Tibial nerve (tissue), 4 donors: ENCODE measurements around the gene MRPS7.
"Not testable (repeated sequence)": the region's sequence is repeated elsewhere in the genome, so short reads cannot be mapped to it uniquely, and the experiment has no call there.

Source experiments
- EP300 ChIP-seq, 2 donors: sonication (generic); formaldehyde crosslinking; IDR thresholded peaks; one replicate each; pipeline ENCODE4 v1.6.1; 2017; ENCODE audit warnings: antibody characterized with exemption in 2 of 2, mild to moderate bottlenecking in 1 of 2
- POLR2A ChIP-seq, 2 donors: fragments of 450-650 bp; IDR thresholded peaks; one replicate each; pipeline ENCODE4 v1.6.1; 2017; ENCODE audit warnings: antibody characterized with exemption in 2 of 2, mild to moderate bottlenecking in 2 of 2, moderate library complexity in 2 of 2
- TF ChIP-seq, protein P1 (sequence below), 5 experiments: fragments of 200-600 bp in 3 of 5; fragments of 450-650 bp in 2 of 5; sonication (generic) in 3 of 5; IDR thresholded peaks; one replicate each; pipeline ENCODE4 v1.5.1; 2016 to 2019; ENCODE audit warnings: antibody characterized with exemption in 5 of 5, mild to moderate bottlenecking in 3 of 5, moderate library complexity in 2 of 5

DNA sequence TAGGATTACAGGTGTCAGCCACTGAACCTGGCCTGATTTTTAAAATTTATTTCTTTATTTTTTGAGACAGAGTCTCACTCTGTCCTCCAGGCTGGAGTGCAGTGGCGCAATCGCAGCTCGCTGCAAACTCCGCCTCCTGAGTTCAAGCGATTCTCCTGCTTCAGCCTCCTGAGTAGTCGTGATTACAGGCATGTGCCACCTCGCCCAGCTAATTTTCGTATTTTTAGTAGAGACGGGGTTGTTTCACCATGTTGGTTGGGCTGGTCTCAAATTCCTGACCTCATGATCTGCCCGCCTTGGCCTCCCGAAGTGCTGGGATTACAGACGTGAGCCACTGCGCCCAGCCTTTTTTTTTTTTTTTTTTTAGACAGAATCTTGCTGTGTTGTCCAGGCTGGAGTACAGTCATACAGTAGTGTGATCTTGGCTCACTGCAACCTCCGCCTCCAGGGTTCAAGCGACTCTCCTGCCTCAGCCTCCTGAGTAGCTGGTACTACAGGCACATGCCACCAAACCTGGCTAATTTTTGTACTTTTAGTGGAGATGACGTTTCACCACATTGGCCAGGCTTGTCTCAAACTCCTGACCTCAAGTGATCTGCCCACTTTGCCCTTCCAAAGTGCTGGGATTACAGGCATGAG, 31.2 kb downstream of the MRPS7 start:
- TF ChIP-seq POLR2A, EP300 (IDR thresholded peaks at IDR 0.05): not testable (repeated sequence)
- TF ChIP-seq, protein P1, sequence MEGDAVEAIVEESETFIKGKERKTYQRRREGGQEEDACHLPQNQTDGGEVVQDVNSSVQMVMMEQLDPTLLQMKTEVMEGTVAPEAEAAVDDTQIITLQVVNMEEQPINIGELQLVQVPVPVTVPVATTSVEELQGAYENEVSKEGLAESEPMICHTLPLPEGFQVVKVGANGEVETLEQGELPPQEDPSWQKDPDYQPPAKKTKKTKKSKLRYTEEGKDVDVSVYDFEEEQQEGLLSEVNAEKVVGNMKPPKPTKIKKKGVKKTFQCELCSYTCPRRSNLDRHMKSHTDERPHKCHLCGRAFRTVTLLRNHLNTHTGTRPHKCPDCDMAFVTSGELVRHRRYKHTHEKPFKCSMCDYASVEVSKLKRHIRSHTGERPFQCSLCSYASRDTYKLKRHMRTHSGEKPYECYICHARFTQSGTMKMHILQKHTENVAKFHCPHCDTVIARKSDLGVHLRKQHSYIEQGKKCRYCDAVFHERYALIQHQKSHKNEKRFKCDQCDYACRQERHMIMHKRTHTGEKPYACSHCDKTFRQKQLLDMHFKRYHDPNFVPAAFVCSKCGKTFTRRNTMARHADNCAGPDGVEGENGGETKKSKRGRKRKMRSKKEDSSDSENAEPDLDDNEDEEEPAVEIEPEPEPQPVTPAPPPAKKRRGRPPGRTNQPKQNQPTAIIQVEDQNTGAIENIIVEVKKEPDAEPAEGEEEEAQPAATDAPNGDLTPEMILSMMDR (IDR thresholded peaks at IDR 0.05), result not testable (repeated sequence)
